Cardiac septum (tissue), 1 donor: ENCODE data around the gene IRS1. TPM values are rescaled to one million over a fixed set of nuclear protein-coding genes. Genes with fewer than 3 reads are reported as not detected.
A peak's percentile ranks its signal among the peaks of the same experiment; 100 is the strongest.
"Not testable (repeated sequence)": the region's sequence is repeated elsewhere in the genome, so short reads cannot be mapped to it uniquely, and the experiment has no call there.

ENCODE experiments used
- DNase-seq: peaks from one replicate; pipeline ENCODE4 v3.0.0-alpha.2; 2020; ENCODE audit warnings: low spot score
- intact Hi-C: fragments of 100-400 bp; cut with DNase I; formaldehyde crosslinking; loops from one replicate; pipeline ENCODE4 v1.14.0; 2022
- long read RNA-seq: library from polyadenylated mRNA; unstranded; transcript quantifications from one replicate; pipeline ENCODE4 v2.0.0, GENCODE V29; 2021
- total RNA-seq: library from RNA; stranded (reverse); fragmentation: NEBNext Ultra II Directional; extraction: Animal tissue kit (Norgen Biotek cat#: 25700); gene quantifications from one replicate; pipeline ENCODE4 v1.2.1, GENCODE V29; 2021
- donor health status: DM: no; HTN: no; CAD: no.

The IRS1 gene, protein sequence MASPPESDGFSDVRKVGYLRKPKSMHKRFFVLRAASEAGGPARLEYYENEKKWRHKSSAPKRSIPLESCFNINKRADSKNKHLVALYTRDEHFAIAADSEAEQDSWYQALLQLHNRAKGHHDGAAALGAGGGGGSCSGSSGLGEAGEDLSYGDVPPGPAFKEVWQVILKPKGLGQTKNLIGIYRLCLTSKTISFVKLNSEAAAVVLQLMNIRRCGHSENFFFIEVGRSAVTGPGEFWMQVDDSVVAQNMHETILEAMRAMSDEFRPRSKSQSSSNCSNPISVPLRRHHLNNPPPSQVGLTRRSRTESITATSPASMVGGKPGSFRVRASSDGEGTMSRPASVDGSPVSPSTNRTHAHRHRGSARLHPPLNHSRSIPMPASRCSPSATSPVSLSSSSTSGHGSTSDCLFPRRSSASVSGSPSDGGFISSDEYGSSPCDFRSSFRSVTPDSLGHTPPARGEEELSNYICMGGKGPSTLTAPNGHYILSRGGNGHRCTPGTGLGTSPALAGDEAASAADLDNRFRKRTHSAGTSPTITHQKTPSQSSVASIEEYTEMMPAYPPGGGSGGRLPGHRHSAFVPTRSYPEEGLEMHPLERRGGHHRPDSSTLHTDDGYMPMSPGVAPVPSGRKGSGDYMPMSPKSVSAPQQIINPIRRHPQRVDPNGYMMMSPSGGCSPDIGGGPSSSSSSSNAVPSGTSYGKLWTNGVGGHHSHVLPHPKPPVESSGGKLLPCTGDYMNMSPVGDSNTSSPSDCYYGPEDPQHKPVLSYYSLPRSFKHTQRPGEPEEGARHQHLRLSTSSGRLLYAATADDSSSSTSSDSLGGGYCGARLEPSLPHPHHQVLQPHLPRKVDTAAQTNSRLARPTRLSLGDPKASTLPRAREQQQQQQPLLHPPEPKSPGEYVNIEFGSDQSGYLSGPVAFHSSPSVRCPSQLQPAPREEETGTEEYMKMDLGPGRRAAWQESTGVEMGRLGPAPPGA (N-terminal part only)
- total RNA-seq, result 14.0 TPM
- long read RNA-seq, full-length matches to known transcripts, result 11 of 25 reads
- long read RNA-seq, partial matches to known transcripts, result 0 of 25 reads
- long read RNA-seq, other reads (novel, unspliced or antisense), result 14 of 25 reads

DNA sequence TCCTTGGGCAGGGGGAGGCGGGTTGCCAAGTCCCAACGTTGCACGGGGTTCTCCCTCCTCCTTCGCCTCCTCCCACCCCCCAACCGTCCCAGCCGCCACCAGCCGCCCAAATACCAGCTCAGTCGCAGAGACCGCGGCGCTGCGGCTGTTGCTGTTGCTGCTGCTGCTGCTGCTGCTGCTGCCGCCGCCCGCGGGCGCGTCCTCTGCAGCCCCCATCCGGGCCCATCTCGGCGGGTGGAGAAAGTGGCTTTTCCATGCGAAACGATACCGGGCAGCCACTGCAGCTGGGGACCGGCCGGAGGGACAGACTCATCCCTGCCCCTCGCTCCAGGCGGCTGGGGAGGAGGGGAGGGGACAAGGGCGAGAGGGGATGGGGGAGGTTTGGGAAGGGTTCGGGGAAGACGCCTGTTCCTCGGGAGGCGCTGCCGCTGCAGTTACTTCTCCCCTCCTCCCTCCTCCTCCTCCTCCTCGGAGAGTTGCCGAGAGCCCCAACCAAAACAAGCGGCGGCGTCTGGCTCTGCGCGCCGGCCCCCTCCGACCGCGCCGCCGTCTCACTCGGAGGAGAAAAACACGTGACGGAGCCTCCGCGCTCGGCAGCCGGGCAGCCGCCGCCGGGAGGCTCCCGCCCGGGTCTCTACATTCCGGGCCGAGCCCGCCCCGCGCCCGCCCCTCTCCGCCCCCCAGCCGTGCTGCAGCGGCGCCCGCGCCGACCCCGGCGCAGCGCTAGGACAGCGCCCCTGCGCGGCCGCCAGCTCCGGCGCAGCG lies at the start of gene IRS1:
Gene IRS1 (minus strand): TSS at position 610 of the 765 bp plus-strand sequence. CDS start 1,082 bp downstream, outside the sequence.
- peak; percentile 82 for DNase-seq
- intact Hi-C loops, result loop anchor here (2.0 to 10.0 kb wide), 6 partner anchors 77 to 909 kb away; no protein-coding TSS in a partner anchor

DNA sequence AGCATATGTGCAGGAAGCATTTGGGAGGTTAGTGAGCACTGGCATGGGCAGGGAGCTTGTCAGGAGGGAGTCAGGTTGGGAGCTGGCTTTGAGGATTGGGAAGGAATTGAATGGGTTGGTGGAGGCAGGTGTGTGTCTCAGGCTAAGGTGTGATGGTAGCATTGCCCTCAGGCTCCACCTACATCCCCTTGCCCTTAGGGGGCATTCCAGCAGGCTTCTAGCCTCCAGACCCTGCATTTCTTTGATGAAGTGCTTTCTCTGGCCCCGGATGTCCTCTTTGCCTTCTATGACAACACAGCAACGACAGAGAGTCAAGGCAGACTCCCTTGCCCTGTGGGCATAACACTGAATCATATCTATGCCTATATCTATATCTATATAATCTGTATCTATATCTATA lies 49.7 kb upstream of the IRS1 start:
- no peak for DNase-seq
- intact Hi-C loops, result no loop called here

DNA sequence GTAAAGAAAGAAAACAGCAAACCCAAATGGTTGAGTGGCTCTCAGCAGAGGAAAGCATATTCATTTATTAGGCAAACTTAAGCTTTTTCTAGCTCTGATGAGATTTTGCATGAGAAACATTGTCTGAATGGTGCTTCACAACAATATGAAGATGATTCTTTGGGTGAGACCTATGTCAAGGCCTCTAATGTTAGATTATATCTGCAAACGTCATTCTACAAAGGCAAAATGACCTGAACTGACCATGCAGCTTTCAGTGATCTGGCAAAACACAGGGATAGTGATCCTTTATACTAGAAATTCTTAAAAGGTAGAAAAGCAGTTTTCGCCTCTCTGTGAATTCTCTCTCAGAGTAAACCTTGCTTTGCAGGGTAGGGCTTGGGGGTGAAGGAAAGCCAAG lies 47.9 kb upstream of the IRS1 start:
- intact Hi-C loops, result no loop called here

GRCh38 chr2:226847090-226847489 lies 47.5 kb upstream of the IRS1 start:
- no peak for DNase-seq
- intact Hi-C loops, result no loop called here

More for the DNA sequence above, 47.9 kb upstream of the IRS1 start:
- DNase-seq, result no peak

DNA sequence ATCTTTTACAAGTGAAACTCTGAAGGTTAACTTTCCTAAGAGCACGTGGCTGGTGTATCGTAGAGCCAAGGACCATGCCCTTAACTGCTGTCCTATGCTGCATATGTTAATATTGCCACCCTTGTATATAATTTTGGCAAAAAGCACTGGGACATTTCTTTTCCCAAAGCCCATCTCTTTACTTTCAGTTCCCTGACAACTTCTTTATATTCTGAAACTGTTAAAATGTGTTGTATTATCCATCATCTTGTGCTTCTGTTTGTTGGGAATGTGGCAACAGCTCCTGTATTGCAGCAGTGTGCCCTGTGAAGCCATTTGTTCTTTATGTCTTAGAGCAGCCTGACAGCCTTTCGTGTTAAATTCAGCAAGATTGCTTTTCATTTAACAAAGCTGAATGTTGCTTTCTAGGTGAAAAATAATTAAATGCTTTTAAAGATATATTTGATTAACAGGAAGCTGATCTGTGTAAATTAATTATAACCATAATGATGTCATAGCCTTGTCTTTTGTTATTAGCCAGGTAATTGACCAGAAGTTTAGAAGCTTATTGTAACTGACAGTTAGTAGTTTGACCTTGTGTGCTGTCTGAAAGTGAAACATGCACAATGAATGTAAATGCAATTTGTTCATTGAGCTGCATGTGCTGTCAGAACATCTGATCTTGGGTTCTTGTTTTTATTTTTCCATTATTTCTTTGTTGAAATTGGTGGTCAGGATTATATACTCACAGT lies 45.9 kb upstream of the IRS1 start:
- intact Hi-C loops, result no loop called here
- DNase-seq, result no peak

- DNase-seq, intact Hi-C loops: not testable (repeated sequence)
These were observed 43.4 kb upstream of the IRS1 start for GRCh38 chr2:226843001-226843400.

DNA sequence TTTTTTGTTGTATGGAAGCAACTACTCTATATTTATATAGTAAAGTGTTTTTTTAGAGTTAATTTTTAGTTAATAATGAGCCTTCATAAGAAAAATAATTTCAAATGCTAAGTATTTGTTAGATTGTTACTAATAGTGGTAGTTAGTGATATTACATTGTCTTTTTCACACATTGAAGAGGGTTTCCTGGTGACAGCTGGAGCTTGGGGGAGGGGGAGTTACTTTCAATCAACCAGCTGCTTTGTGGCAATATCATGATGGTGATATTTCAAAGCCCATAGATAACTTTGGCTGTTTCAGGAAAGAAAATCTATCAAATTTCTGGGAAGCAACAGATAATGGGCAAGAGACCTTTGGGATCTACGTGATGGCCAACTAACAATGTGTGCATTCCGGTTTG lies 40.3 kb upstream of the IRS1 start:
- intact Hi-C loops, result no loop called here
- no peak for DNase-seq

DNA sequence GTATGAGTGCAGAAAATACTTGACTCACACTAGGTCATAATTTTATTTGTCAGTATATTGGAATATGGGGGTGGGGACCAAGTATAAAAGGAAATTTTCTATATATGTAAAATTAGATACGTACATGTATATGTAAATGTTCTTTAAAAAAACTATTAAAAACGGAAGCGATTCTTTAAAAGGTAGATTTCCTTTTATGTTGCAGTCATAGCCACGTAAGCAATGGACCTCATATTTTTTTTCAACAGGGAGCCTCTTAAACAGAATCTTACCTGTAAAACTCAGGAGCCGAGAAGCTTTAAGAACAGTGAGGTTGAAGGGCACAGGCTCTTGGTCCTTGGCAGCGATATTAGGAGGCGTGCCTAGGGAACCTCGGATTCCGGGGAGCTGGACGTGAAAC lies 39.5 kb upstream of the IRS1 start:
- intact Hi-C loops, result no loop called here
- no peak for DNase-seq

GRCh38 chr2:226838722-226839121 lies 39.1 kb upstream of the IRS1 start:
- intact Hi-C loops, result no loop called here
- DNase-seq, result no peak

DNA sequence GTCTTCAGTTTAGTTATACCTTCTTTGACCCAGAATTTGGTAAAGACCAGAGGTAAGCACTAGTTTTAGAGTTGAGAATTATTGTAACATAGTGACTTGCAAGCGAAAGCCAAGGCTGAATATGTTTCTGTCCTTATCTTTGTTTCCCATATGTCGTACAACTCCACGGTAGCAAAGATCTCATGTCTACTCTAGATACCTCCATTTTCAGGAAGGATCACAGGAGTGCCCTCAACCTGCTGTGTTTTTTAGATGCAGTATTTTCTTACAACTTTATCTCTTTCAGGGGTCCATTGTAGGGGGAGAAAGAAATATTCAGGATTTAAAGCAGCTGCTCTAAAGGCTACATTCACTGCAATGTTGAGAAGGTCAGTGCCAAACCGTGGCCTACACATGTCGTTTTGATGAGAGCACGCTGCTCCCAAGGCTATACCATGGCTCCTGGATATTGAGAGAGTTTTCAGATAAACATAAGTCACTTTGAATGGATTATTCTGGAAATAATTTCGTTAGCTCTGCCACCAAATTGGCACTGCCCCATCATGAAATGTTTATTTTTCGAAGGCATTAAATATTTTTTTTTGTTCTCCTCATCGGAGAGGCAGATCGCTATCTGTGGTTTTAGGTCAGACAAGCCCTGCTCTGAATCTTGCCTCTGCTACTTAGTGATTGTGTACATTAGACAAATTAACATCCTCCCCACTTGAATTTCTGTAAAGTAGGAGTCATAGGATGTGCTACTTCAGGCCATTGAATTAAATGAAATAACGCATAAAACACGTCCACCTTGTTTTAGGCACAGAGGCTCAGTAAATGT lies 38.4 kb upstream of the IRS1 start:
- no peak for DNase-seq
- intact Hi-C loops, result no loop called here

DNA sequence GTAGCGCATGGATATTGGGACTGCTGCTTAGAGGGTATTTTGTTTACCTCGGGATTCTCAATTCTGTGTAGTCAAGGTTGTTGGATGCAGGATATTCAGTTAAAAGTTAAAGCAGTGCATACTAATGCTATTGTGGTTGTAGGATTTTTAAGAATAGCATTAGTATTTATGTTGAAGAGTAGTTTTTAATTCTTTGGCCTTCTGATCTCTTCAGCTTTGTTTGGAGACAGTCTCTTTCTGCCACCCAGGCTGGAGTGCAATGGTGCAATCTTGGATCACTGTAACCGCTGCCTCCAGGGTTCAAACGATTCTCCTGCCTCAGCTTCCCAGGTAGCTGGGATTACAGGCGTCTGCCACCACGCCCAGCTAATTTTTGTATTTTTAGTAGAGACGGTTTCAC lies 37.7 kb upstream of the IRS1 start:
- intact Hi-C loops, result no loop called here

GRCh38 chr2:226836548-226836885 lies 36.9 kb upstream of the IRS1 start:
- intact Hi-C loops, result no loop called here
- no peak for DNase-seq

More for the DNA sequence above, 37.7 kb upstream of the IRS1 start:
- DNase-seq, result no peak

DNA sequence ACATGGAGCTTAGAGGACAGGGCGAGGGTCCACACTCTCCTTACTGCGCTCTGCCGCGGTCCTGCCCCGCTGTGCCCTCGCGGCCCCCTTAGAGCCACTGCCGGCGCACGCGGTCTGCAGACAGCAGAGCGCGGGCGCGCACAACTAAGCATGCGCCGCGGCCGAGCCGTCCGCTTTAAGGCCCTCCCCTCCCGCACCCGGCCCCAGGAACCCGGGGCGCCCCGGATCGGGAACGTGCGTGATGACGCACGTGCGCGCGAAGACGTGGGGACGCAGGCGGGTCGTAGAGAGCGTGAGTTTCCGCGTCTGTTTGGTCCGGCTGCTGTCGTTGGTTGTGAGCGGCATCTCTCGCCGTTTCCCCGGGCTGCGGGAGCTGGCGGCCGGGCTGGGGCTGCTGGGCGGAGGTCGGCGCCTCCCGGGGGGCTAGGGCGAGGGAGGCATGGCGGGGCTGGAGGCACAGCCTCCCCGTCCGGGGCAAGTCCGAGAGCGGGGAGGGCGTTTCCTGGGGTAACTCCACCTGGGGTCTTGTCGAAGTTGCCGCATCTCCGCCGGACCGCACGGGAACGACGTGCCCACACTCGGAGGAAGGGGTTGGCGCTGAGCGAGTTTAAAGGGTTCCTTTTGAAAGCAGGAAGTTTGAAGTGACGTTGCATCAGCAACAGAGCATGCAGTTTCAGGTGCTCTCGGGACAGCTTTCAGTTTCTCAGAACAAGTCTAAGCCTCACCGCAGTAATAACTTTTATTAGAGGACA lies 36.4 kb upstream of the IRS1 start, which contains the start of gene RHBDD1:
Gene RHBDD1 (plus strand): TSS at position 259 of the 752 bp plus-strand sequence. CDS start 28,640 bp downstream, outside the sequence.
- intact Hi-C loops, result no loop called here
- peak; percentile 96 for DNase-seq

GRCh38 chr2:226835420-226835795 lies 35.8 kb upstream of the IRS1 start:
- intact Hi-C loops, result no loop called here
- no peak for DNase-seq

DNA sequence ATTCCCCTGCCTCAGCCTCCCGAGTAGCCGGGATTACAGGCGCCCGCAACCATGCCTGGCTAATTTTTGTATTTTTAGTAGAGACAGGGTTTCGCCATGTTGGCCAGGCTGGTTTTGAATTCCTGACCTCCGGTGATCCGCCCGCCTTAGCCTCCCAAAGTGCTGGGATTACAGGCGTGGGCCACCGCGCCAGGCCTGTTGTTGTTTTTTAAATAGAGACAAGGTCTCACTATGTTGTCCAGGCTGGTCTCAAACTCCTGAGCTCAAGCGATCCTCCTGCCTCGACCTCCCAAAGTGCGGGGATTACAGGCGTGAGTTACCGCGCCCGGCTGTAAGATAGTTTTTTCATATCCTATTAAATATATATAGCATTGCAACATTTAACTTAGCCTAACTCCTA lies 35.3 kb upstream of the IRS1 start:
- DNase-seq, intact Hi-C loops: not testable (repeated sequence)

GRCh38 chr2:226832061-226832460 lies 32.4 kb upstream of the IRS1 start:
- intact Hi-C loops, result no loop called here
- DNase-seq, result no peak

GRCh38 chr2:226831266-226831665 lies 31.6 kb upstream of the IRS1 start:
- intact Hi-C loops, result no loop called here
- DNase-seq, result no peak
